HG03521 (cell line): Measurements from ENCODE around the gene ARF3.
A peak's percentile ranks its signal among the peaks of the same experiment; 100 is the strongest.
"Not testable (repeated sequence)": the region's sequence is repeated elsewhere in the genome, so short reads cannot be mapped to it uniquely, and the experiment has no call there.

Source experiments
- ATAC-seq: cut with Tn5 transposase; IDR thresholded peaks from one replicate; pipeline ENCODE4 v1.9.1; 2021; ENCODE audit warnings: mild to moderate bottlenecking, moderate library complexity; ENCODE audit not compliant: unreplicated experiment

The ARF3 gene

DNA sequence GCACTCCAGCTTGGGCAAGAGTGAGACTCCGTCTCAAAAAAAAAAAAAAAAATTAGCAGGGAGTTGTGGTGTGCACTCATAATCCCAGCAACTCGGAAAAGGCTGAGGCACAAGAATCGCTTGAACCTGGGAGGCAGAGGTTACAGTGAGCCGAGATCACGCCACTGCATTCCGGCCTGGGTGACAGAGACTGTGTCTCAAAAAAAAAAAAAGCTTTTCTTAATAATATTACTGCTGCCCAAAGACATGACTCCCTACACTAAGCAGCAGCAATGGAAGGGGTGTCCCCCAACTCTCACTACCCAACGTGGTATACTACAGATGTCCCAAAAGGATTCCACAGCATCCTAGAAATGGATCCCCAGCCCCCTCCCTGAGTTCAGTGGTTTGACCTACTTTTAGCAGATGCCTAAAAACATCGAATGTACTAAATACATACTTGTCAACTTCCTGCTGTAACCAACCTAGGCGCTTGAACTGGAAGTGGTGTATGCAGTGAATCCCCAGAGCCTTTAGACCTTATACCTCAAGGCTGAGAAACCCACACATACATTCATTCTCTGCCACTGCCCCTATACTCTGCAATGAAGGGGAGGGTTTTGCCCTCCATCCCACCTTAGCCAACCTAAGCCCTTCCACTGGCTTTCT lies 23.5 kb downstream of the ARF3 start:
- ATAC-seq = no peak

DNA sequence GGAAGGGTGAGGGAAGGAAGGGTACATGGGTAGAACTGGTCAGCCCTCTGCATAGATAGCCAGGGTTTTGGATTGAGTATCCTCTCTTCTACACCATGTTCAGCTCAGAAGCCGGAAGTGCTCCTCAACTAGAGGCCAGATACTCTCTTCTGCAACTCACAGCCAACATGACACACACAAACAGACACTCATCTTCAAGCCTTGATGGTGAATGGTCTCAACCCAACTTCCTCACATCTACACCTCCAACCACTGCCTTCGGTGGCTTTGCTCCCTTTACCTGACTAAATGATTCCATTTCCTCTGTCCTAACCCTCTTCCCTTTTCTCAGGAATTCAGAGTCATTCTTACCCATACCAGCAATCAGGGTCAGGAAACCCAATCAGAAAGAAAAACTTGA lies 24.4 kb downstream of the ARF3 start:
- no peak for ATAC-seq

DNA sequence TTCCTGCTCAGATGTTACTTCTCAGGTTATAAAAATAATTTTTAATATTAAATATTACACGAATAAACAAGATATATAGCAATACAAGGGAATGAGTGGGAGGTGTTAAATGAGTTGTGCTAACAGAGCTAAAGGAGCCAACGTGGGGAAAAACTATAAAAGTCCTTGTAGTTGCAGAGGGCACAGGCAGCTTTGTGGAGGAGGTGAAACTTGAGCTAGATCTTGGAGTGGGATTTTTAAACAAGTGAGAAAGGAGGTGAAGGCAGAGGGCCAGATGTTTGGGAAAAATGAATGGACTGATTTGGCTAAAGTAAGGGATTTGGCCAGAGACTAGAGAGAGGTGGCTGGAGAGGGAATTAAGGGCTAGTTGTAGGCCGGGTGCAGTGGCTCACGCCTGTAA lies 26.8 kb downstream of the ARF3 start:
- ATAC-seq = no peak

DNA sequence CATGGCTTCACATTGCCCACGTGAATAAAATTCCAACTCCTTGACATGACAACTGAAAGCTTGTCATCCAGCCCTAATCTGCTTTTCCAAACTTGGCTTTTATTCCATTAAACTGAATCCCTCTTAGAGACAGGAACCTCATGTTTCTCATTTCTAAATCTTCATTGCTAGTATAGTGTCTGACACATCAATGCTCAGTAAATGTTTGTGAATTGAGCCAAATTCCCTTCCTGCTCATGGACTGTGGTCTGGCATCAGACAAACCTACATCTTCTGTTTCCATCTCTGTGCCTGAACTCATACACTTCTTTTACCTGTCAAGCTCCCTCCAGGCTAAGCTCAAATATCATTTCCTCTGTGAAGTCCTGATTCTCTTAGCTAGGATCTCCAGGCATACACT lies 27.7 kb downstream of the ARF3 start:
- ATAC-seq = no peak

DNA sequence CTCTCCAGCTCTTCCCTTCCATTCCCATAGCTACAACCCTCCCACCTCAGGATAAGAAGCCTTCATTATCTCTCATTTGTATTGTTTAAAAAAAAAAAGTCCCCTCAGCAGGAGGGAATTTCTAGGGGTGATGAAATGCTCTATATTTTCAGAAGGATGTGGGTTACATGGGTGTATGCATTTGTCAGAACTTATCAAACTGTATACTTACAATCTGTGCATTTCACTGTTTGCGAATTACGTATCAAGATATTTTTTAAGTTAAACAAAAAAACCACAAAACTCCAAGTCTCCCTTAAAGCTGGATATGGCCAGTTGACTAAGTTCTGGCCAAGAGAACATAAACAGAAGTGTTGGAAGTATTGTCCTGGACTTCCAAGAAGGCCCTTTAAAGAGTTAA lies 30.0 kb downstream of the ARF3 start:
- ATAC-seq = no peak

DNA sequence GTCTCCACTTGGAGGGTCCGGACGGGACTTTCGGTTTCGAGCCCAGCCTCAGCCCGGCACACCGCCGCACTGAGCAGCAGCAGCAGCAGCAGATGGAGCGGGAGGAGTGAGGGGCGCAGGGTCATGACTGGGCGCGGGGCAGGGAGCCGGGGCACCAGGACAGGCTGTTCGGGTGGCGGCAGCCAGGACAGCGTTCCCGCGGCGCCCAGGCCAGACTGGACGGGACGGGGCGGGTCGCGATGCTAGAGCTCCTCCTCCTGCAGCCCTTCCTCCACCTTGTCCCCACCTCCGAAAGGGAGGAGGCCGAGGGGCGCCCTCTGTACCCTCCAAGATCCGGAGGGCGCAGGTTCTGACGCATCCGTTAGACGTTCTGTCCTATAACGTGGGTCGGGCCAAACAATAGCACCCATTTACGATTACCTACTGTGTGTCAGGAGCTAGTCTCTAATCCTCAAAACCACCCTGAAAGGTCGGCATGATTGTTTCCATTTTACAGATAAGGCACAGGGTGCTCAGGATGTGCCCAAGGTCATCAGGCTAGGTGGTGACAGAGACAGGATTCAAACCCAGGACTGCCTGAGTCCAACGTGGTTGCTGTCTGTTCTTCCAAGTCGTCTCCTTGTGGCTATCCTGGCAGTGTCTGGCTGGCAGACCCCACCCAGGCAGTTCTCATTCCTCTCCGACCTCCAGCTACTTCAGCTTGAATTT lies 31.8 kb downstream of the ARF3 start, which contains the start of gene FKBP11:
Gene FKBP11 (minus strand): TSS at position 189 of the 708 bp plus-strand sequence. CDS start 64 bp downstream, at position 125.
- ATAC-seq = peak; percentile 76

DNA sequence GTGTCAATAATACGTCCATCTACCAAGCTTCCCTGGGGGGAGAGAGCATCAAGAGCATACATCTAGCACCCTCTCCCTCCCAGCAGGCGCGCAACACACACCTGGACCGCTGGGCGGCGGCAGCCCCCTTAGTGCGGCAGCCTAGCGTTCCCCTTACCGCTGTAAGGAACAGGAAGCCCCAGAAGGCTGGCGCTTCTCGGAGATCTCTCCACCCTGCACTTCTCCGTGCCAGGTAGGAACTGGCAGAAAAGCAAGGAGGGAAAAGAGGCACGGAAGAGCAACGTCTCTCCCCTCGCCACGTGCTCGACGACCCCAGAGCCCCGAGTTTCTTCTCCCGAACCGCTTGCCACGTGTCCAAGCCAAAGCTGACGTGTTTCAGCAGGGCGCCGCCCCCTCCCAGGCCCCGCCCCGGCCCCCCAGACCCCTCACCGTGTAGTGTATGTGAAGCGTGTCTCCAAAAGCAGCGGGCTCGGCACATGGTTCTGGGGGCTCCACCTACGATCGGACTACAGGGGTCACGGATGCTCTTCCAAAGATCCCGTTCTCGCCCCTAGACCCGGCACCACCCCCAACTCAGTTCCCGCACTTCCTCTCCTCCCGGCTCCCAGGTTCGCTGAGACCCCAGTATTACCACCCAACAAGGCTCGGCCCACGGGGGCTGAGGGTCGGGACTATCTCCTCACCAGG lies 32.5 kb downstream of the ARF3 start:
- ATAC-seq = peak; percentile 87

DNA sequence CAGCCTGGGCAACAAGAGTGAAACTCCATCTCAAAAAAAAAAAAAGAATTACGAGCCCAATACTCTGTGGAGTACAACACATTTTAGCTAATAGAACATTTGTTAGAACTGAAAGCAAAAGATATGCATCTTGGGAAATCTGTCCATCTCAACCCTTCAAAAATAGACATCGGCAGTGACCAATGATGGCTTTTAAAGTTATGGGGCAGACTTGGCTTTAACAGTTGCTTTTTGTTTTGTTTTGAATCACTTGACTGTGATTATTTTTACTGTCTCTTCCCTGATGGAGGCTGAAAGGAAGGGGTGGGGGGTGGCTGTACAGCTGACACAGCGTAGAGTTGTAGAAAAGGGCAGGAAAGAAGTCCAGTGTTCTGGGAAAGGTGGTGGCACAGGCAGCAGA lies 34.2 kb downstream of the ARF3 start:
- ATAC-seq = no peak

DNA sequence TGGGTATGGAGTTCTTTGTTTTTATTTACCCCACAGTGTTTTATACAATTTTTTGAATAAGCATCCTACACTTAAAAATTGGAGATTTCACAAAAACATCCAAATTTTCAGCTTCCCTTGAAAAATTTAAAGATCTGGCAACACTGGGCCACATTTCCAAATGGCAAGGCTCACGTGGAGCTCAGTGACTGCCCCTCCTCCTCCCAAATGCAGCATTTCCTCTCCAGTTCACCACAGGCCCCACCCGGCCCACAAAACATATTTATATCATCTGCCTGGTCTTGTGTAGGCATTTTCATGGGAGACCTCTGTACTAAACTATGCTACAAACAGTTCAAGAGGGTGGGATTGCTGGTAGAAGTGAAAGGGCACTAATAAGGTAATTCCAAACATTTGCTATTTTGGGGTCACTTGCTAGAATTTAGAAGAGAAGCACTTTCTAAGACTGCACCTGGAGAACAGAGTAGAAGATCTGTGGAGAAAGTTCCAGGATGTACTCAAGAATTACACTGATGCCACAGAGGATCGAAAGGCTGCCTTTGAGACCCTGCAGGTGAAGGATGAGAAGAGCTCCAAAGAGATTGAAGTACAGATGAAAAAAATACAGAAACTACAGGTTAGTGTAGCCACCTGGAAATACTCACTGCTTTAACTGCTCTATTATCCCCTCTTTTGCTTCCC lies 39.3 kb downstream of the ARF3 start:
- no peak for ATAC-seq

DNA sequence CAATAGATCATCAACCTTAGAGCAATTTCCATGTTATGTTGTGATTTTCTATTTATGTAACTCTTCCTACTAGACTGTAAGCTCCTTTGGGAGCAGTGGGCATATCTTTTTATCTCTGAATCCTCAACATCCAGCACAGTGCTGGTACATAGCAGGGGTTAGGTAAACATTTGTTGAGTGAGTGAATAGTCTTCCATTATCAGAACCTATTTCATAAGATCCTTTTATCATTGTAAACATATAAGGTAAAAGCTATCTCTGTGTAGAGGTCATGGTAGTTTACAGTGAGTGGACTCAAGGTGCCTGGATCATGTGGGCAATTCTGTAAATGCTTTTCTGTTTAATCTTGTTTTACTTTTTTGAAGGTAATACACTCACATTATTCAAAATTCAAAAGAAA lies 47.1 kb downstream of the ARF3 start:
- ATAC-seq = no peak

DNA sequence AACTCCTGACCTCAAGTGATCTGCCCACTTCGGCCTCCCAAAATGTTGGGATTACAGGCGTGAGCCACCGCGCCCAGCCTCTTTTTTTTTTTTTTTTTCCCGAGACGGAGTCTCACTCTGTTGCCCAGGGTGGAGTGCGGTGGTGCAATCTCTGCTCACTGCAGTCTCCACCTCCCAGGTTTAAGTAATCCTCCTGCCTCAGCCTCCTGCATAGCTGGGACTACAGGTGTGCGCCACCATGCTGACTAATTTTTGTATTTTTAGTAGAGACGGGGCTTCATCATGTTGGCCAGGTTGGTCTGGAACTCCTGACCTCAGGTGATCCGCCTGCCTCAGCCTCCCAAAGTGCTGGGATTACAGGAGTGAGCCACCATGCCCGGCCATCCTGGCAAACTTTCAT lies 47.6 kb downstream of the ARF3 start:
- ATAC-seq = not testable (repeated sequence)

DNA sequence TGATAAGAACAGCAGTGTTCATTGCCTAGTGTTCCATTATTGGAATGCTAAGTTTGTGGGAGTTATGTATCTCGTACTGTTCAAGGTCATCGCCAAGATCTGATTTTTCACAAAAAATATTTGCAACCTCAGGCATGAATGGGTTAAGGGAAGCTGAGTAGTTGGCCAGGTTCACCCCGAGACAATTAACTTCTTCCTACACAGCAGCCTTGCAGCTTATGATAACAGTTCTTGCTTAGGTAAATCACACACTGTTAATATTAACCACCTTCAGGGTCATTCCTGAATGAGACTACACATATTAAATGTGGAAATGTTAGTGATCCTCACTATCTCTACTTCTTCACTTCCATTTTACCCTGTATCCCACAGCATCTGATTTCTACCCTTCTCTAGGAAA lies 50.0 kb downstream of the ARF3 start:
- ATAC-seq = no peak

DNA sequence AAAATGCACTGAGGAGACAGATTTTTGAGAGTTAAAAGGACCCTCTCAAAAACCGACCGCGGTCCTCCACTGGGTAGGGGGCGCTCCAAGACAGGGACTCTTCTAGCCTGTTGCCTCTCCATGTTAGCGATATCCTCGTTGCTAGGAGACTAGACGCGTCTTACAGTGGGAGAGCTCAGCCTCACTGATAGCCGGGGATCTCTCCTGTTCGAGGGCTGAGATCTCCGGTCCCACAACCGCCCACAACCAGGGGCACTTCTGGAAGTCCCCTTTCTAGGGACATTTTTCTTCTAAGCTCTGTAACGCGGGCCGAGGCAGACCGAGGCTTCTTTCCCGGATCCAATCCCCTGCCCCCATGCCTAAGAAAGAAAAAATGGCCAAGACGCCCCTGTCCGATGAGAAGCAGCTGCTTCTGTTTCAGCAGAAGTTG lies 53.3 kb downstream of the ARF3 start:
- peak; percentile 80 for ATAC-seq

DNA sequence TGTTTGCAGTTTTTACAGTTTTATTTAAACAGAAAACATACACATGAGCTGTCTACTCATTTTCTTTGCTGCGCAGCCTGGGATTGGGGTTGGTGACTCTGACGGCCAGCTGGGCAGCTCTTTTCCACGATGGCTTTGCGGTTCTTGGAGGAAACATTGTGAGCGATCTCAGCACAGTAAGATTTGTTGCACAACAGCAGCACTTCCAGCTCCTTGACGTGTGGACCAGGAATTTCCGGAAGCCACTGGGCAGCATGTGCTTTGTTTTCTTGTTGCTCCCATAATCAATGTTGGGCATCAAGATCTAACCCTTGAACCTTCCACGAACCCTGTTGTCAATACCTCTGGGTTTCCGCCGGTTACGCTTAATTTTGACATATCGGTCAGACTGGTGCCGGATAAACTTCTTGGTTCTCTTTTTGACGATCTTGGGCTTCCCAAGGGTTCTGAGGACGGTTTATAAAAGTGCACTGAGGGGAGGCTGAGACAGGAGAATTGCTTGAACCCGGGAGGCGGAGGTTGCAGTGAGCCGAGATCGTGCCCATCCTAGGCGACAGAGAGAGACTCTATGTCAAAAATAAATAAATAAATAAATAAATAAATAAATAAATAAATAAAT lies 53.8 kb downstream of the ARF3 start:
- no peak for ATAC-seq

DNA sequence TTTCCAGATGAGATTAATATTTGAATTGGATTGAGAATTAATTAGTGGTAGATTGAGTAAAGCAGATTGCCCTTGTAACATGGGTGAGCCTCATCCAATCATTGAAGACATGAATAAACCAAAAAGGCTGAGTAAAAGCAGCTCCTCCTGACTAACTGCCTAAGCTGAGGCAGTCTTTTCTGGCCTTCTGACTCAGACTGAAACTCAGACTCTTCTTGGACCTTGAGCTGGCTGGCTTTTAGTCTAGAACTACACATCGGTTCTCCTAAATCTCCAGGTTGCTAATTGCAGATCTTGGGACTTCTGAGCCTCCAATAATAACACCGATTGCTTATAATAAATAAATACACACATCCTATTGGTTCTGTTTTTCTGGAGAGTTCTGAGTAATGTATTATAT lies 56.0 kb downstream of the ARF3 start:
- no peak for ATAC-seq

DNA sequence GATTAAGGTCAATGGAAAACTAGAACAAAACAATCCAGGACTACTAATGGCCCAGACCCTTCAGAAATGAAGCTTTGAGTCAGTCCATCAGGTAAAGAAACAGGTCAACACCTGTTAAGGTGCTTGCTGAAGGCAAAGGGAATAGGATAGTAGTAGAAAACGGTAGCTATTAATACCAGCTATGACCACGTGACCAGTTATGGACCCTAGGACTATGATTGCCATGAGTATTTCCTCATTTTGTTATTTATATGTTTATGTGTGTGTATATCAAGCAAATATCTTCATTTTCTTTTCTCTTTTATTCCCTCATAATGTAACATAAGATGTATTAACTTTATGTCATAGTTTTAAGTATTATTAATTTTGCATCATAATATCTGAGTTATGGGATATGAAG lies 57.6 kb downstream of the ARF3 start:
- ATAC-seq = no peak

DNA sequence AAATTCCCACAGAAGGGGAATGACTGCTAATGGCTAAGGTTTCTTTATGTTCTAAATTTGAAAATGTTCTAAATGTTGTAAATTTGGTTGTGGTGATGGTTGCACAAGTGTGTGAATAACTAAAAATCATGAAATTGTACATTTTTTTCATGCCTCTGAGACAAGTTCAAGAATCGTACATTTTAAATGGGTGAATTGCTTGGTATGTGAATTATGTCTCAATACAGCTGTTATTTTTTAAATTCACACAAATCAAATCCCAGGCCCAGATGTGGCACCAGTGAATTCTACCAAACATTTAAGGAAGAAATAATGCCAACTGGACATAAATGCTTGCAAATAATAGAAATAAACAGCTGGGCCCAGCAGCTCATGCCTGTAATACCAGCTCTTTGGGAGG lies 63.0 kb downstream of the ARF3 start:
- no peak for ATAC-seq

DNA sequence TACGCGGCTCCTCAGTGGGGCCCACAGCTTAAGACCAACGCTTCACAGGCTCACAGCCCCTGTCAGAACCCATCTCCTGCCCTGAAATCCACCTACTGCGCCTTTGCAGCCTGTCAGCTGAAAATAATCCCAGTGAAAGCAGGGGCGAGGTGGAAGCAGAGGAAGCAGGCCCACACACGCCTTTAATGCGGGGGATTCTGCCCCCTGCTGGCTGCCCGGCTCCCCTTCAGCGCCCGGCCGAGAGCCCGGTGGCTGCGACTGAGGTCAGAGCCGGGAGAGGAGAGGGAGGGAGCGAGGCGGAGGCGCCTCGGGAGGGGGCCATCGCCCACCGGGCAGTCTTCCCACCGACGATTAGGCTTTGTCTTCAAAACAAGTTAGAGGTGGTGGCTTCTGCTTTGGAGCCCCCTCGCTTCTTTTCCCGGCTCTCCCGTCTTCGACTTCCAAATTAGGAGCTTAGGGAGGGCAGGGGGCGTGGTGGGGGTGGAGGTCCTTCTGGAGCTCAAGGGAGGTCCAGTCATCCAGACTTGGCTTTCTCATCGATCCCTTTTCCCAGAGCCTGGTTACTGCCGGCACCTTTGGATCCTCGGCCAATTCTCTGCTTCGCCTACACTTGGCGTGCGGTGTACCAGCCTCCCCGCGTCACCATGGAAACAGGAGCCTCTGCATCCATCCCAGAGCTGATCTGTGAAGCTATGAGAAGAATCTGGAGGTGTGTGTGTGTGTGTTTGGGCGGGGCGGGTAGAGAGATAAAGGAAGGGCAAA lies 66.4 kb downstream of the ARF3 start:
- ATAC-seq = no peak

DNA sequence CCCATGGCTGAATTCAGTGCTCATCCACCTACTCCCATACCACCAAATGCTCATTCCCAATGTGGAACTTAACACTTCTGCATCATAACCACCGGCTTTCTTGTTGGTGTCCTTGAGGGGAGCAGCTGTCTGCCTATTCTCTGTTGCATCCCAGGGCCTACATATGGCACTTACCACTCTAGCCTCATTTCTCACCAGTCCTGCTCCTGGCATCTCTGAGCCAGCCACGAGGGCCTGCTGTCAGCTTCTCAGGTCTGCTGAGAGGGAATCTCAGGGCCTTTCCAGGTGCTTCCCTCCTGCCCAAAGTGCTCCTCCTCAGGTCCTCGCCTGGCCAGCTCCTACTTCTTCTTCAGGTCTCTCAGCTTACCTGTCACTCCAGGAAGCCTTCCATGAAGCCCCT lies 67.6 kb downstream of the ARF3 start:
- no peak for ATAC-seq
